Subcutaneous abdominal adipose tissue (tissue), 5 donors: ENCODE results near the gene DSC1.
"Not testable (repeated sequence)": the region's sequence is repeated elsewhere in the genome, so short reads cannot be mapped to it uniquely, and the experiment has no call there.

Experiments used
- H3K27ac ChIP-seq: one replicate; pipeline ENCODE4 v1.7.0; 2013; ENCODE audit warnings: low read depth, mild to moderate bottlenecking, inconsistent platforms, low read length, moderate library complexity
- H3K27me3 ChIP-seq, 5 donors: one replicate each; pipeline ENCODE4 v1.7.0; 2013; ENCODE audit warnings: low read length in 5 of 5, inconsistent platforms in 1 of 5; ENCODE audit not compliant: control insufficient read depth in 5 of 5, insufficient read depth in 4 of 5
- H3K36me3 ChIP-seq, 5 donors: one replicate each; pipeline ENCODE4 v1.7.0; 2013; ENCODE audit warnings: low read length in 5 of 5; ENCODE audit not compliant: control insufficient read depth in 5 of 5, insufficient read depth in 5 of 5
- H3K4me1 ChIP-seq, 5 donors: one replicate each; pipeline ENCODE4 v1.7.0; 2013; ENCODE audit warnings: low read length in 5 of 5, mild to moderate bottlenecking in 3 of 5, moderate library complexity in 1 of 5; ENCODE audit not compliant: control insufficient read depth in 5 of 5, insufficient read depth in 5 of 5
- H3K4me3 ChIP-seq, 5 donors: one replicate each; pipeline ENCODE4 v1.7.0; 2013; ENCODE audit warnings: low read length in 5 of 5, low read depth in 1 of 5
- H3K9ac ChIP-seq, 5 donors: one replicate each; pipeline ENCODE4 v1.7.0; 2013; ENCODE audit warnings: low read length in 5 of 5, mild to moderate bottlenecking in 4 of 5, moderate library complexity in 3 of 5
- H3K9me3 ChIP-seq, 5 donors: one replicate each; pipeline ENCODE4 v1.7.0; 2013; ENCODE audit warnings: low read length in 5 of 5; ENCODE audit not compliant: control insufficient read depth in 5 of 5
- donor health status: healthy.
- donor health status: healthy.
- donor health status: healthy.
- donor health status: healthy.
- donor health status: healthy.

The DSC1 gene

DNA sequence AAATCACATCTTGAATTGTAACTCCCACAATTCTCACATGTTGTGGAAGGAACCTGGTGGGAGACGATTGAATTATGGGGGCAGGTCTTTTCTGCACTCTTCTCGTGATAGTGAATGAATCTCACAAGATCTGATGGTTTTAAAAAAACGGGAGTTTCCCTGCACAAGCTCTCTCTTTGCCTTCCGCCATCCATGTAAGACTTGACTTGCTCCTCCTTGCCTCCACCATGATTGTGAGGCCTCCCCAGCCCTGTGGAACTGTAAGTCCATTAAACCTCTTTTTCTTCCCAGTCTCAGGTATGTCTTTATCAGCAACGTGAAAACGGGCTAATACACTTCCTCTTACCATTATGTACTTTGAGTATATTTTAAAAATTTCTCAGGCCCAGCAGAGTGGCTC, 14.7 kb upstream of the DSC1 start:
- not testable (repeated sequence) for H3K27me3 ChIP-seq, H3K27ac ChIP-seq, H3K9ac ChIP-seq, H3K4me3 ChIP-seq, H3K36me3 ChIP-seq, H3K9me3 ChIP-seq, H3K4me1 ChIP-seq

DNA sequence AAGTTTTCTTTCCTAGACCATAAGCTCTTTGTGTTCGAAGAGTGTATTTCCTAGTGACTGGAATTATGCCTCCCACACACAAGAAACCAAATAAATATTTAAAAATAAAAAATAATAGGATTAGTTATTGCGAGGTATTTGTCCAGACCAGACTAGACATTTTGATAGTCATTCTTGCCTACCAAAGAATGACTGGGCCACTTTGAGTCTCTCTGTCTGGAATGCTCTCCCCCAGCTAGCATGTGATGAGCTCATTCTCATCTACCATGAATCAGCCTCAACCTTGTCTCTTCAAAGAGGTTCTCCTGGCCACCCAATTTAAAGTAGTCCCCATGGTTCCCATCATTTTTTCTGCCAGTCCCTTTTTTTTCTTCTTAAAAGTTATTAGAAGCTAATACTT, 13.9 kb upstream of the DSC1 start:
- Histone ChIP-seq H3K27me3 (no peaks in the 10 kb centered on the region), H3K4me1 (no peaks in the 10 kb centered on the region)

DNA sequence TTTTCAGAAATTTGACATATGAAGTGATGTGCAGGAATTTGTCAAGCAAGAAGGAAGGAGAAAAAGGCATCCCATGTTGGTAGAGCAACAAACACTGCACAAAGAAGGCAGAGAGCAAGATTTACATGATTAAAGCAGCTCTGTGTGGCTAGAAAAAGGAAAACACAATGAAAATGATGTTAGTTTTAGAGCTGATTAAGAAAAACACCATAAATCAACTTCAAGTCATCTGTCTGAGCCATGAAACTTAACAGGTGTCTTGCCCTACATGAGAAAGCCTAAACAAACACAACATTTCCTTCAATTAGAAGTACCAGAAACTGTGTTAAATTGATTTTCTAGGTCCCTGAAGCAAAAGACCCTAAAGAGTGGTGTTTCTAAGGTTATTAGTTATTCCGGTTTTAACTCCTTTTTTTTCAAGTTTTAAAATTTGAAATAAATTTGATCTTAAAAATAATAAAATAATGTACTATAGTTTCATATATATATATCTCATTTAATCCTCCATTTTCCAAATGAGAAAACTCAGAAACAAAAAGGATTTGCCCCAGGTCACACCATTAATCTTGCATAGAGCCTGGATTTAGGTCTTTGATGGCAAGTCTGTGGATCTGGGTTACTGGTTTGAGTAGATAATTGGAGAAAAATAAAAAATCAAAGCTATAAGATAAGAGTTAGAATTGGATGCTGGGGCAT, 8.6 kb upstream of the DSC1 start:
- no peak overlapping the region for H3K9ac ChIP-seq
- no peaks in the 10 kb centered on the region for H3K27me3 ChIP-seq
- H3K36me3 ChIP-seq = no peaks in the 10 kb centered on the region
- no peaks in the 10 kb centered on the region for H3K4me1 ChIP-seq
- no peak overlapping the region for H3K27ac ChIP-seq
- no peak overlapping the region for H3K4me3 ChIP-seq
- H3K9me3 ChIP-seq = no peaks in the 10 kb centered on the region

More for the DNA sequence above, 13.9 kb upstream of the DSC1 start:
- Histone ChIP-seq H3K27ac (no peak overlapping the region), H3K36me3 (no peaks in the 10 kb centered on the region), H3K9ac (no peak overlapping the region), H3K4me3 (no peak overlapping the region), H3K9me3 (no peaks in the 10 kb centered on the region)

DNA sequence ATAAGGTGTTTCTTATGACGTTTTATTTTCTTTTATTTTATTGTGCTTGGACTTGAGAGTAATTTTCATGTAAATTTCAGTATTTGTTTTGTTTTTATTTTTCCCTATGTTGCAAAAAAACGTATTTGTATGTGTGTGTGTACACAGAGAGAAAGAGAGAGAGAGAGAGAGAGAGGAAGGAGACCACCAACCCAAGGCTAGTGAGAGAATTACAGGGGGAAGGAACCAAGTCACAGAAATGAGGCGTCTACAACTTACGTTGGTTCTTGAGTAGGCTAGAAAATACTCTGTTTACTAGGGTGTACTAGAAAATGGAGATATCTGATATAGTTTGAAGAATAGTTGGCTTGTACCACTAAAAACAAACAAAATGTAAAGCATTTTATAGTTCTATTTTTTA, 7.7 kb upstream of the DSC1 start:
- Histone ChIP-seq H3K36me3 (no peaks in the 10 kb centered on the region), H3K9ac (no peak overlapping the region), H3K9me3 (no peaks in the 10 kb centered on the region), H3K4me1 (no peaks in the 10 kb centered on the region), H3K4me3 (no peak overlapping the region), H3K27me3 (no peaks in the 10 kb centered on the region), H3K27ac (no peak overlapping the region)

DNA sequence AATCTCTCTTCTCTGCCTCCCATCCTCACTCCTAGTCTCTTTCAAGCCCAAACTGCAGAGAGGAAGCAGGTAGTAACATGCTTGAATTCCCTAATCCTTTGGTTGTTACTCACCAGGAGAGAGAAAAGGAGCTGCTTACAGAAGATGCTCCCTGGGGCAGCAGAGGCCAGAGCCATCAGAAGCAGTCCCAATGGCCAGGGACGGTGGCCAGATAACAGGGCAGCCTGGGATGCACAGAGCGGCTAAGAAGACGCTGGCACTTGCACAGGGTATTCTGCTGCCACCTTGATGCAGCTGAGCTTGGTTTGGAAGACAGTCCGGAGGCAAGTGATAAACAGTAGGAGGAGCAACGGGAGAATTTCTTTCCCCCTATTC, 250 bp downstream of the DSC1 start:
- Histone ChIP-seq H3K9ac (no peak overlapping the region), H3K4me1 (no peaks in the 10 kb centered on the region), H3K27ac (no peak overlapping the region), H3K27me3 (no peaks in the 10 kb centered on the region), H3K36me3 (no peaks in the 10 kb centered on the region), H3K4me3 (no peak overlapping the region), H3K9me3 (no peaks in the 10 kb centered on the region)

DNA sequence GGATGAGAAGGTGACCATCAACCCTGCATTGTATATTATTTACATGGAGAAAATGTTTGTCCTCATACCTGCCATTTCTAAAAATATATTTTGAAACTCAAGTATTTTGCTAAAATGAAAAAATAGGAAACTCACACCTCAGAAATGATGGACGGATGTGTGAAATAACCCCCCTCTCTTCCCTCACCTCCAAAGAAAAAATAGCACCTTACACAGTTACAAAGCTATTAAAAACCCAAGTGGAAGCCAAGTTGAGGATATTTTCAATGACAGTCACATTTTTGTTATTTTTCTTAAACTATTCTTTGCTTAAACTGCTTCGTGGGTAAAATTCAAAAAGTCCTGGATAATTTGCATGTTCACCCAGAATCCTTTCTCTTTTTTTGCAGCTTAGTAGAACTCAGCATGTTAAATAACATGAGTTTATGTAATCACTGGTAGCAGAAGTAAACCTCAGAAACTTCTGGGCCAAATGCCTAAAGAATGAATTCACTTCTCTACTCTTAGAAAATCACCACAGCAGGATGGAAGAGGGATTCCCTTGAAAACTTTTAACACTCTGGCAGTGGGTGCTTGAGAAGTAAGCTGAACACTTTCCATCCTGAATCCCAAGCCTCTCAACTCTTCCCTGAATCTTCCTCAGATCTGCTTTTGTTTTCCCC, 768 bp downstream of the DSC1 start:
- Histone ChIP-seq H3K27me3 (no peaks in the 10 kb centered on the region), H3K27ac (no peak overlapping the region), H3K36me3 (no peaks in the 10 kb centered on the region), H3K9ac (no peak overlapping the region), H3K4me3 (no peak overlapping the region), H3K4me1 (no peaks in the 10 kb centered on the region), H3K9me3 (no peaks in the 10 kb centered on the region)

DNA sequence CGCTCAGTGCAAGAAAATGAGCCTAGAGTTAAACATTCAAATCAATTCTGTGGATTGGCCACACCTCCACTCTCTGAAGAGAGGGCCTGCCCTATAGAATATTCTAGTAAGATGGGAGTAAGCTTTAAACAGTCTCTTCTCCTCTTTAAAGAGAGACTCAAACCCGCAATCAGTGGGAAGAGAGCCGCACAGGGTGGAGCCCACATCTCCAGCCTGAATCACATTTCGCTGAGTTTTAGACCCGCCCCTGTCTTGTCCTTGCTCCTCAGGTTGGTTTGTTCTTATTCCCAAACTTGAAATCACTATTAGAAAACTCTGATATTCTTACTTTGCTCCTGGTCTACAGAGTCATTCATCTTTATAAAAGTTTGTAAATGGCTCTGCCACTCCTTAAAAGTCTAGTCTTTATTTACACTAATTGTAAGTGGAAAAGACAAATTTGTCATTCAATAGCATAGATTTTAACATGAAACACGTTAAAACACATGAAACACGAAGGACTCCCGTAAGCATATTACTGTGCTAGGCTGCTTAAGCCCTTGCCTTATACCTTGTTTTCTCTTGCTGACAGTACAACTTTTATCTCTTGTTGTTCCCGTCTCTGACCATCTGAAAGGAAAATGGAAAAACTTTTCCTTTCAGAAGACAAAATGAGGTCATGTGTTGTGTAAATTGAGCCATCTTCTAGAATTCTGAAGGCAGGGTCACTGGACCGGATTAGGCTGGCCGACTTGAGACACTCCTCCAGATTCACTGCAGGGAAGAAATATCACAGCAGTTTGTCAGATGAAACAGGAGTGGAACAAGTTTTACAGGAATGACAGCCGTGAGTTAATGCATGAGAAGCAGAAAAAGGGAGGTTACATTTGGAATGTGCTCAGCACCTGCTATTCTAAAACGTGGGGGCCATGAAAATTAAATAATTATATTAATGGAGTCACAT, 5.6 kb downstream of the DSC1 start:
- Histone ChIP-seq H3K4me3 (no peak overlapping the region), H3K9ac (no peak overlapping the region), H3K27ac (no peak overlapping the region), H3K9me3 (no peaks in the 10 kb centered on the region), H3K4me1 (no peaks in the 10 kb centered on the region), H3K27me3 (no peaks in the 10 kb centered on the region), H3K36me3 (no peaks in the 10 kb centered on the region)

DNA sequence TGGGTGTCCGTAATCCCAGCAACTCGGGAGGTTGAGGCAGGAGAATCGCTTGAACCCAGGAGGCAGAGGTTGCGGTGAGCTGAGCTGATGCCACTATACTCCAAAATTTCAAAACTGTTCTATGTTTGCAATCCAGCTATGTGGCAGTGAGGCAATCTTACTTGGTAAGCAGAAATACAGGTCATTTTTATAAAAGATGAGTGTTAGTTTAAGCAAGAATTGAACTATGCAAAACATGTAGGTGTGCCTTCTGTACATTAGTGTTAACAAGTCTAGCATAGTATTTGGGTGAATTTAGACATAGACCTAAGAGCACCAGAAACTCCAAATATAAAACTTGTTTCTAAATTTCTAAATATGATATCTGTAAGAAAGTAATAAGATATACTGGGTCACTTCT, 7.2 kb downstream of the DSC1 start:
- Histone ChIP-seq H3K36me3 (no peaks in the 10 kb centered on the region), H3K27me3 (no peaks in the 10 kb centered on the region), H3K27ac (no peak overlapping the region), H3K9me3 (no peaks in the 10 kb centered on the region), H3K4me3 (no peak overlapping the region), H3K9ac (no peak overlapping the region), H3K4me1 (no peaks in the 10 kb centered on the region)

DNA sequence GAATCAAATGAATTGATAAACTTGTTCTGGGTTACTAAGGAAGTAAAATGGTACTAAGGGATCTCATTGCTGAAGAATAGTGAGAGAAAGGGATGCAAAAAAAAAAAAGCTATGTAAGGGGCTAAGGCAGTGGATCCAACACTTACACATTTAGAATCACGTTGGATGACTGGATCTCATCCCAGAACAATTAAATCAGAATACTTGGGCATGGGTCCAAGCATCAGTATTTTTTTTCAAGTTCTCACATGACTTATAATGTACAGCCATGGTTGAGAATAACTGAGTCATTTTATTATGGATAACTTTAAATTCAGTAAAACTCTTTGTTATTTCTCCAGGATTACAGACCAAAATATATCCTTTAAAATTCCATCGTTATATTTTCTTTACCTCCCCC, 8.5 kb downstream of the DSC1 start:
- Histone ChIP-seq H3K27me3 (no peaks in the 10 kb centered on the region), H3K4me1 (no peaks in the 10 kb centered on the region), H3K9ac (no peak overlapping the region), H3K9me3 (no peaks in the 10 kb centered on the region), H3K27ac (no peak overlapping the region), H3K36me3 (no peaks in the 10 kb centered on the region), H3K4me3 (no peak overlapping the region)

DNA sequence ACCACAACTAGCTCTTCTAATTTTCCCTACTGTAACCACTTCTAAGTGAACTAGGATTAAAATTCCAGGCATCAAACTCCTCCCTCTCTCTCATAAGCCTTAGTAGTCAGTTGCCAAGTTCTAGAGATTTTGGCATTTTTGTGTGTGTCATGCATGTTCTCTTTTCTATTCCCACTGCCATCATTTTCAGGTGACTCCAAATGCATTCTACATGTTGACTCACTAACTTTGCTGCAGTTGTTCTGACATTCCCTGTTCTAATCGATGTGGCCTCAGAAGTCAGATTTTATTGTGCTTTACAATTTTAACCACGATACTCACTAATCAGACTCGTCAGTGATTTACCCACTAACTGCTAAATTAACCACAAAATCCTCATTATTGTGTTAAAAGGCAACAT, 13.3 kb downstream of the DSC1 start:
- H3K9ac ChIP-seq = no peak overlapping the region
- H3K27me3 ChIP-seq = no peaks in the 10 kb centered on the region

More for the DNA sequence above, 13.3 kb downstream of the DSC1 start:
- no peaks in the 10 kb centered on the region for H3K36me3 ChIP-seq
- no peaks in the 10 kb centered on the region for H3K9me3 ChIP-seq
- no peak overlapping the region for H3K4me3 ChIP-seq
- peaks cover 0 to 9% (median 0%) of the 10 kb centered on the region in 5 donors for H3K4me1 ChIP-seq
- H3K27ac ChIP-seq = no peak overlapping the region
